RWPE2 (cell line): ENCODE measurements around the gene TMCC1.

Source experiments
- ATAC-seq: fragments of 200-7000 bp; cut with Tn5 transposase; 3 replicates; pipeline ENCODE4 v1.9.1; 2021; ENCODE audit warnings: low read depth
- DNase-seq: peaks from one replicate; pipeline ENCODE4 v3.0.0-alpha.2; 2020; ENCODE audit warnings: low spot score
- H3K27ac ChIP-seq: fragments of 450-650 bp; 2 replicates; pipeline ENCODE4 v1.5.1; 2017; ENCODE audit warnings: mild to moderate bottlenecking; ENCODE audit not compliant: poor library complexity, severe bottlenecking
- H3K27me3 ChIP-seq: fragments of 250-450 bp; sonication (Bioruptor Pico); 2 replicates; pipeline ENCODE4 v1.5.1; 2021; ENCODE audit warnings: mild to moderate bottlenecking, moderate library complexity; ENCODE audit not compliant: insufficient read depth, poor library complexity, severe bottlenecking
- H3K36me3 ChIP-seq: fragments of 250-450 bp; sonication (Bioruptor Pico); 2 replicates; pipeline ENCODE4 v1.5.1; 2020; ENCODE audit warnings: low read depth, mild to moderate bottlenecking, moderate library complexity
- H3K4me1 ChIP-seq: fragments of 250-450 bp; sonication (Bioruptor Pico); 2 replicates; pipeline ENCODE4 v1.5.1; 2021; ENCODE audit warnings: mild to moderate bottlenecking, moderate library complexity; ENCODE audit not compliant: insufficient read depth, poor library complexity, severe bottlenecking
- H3K4me3 ChIP-seq: fragments of 250-450 bp; sonication (Bioruptor Pico); 2 replicates; pipeline ENCODE4 v1.5.1; 2021; ENCODE audit warnings: mild to moderate bottlenecking, moderate library complexity; ENCODE audit not compliant: severe bottlenecking
- H3K9me3 ChIP-seq: fragments of 250-450 bp; sonication (Bioruptor Pico); 2 replicates; pipeline ENCODE4 v1.5.1; 2021; ENCODE audit warnings: mild to moderate bottlenecking, moderate library complexity; ENCODE audit not compliant: severe bottlenecking
- CTCF ChIP-seq: fragments of 450-650 bp; IDR thresholded peaks from one replicate; pipeline ENCODE4 v1.5.1; 2017; ENCODE audit warnings: mild to moderate bottlenecking, moderate library complexity; ENCODE audit not compliant: poor library complexity, severe bottlenecking

The TMCC1 gene

GRCh38 chr3:129855832-129856419, 37.6 kb downstream of the TMCC1 start:
- Histone ChIP-seq H3K27ac (peak overlapping the region; percentile 32), H3K9me3 (no peaks in the 10 kb centered on the region), H3K36me3 (peaks cover 8% of the 10 kb centered on the region; the same call in 1 of the 2 replicates), H3K27me3 (no peaks in the 10 kb centered on the region), H3K4me3 (no peak overlapping the region), H3K4me1 (peaks cover 11% of the 10 kb centered on the region)
- no peak for DNase-seq
- TF ChIP-seq CTCF = no peak
- ATAC-seq = 0 out of 3 replicates have a peak, but pooled peaks have one; percentile 52

- TF ChIP-seq CTCF = no peak
- Histone ChIP-seq H3K27me3 (no peaks in the 10 kb centered on the region), H3K27ac (peak overlapping the region; percentile 32), H3K9me3 (no peaks in the 10 kb centered on the region), H3K4me1 (peaks cover 11% of the 10 kb centered on the region), H3K36me3 (peaks cover 6% of the 10 kb centered on the region; the same call in 1 of the 2 replicates), H3K4me3 (no peak overlapping the region)
- ATAC-seq = no peak
- no peak for DNase-seq
Observed at GRCh38 chr3:129855170-129855831, 38.2 kb downstream of the TMCC1 start.

GRCh38 chr3:129854460-129854859, 39.1 kb downstream of the TMCC1 start:
- no peak for TF ChIP-seq CTCF
- Histone ChIP-seq H3K27ac (no peak overlapping the region), H3K27me3 (no peaks in the 10 kb centered on the region), H3K36me3 (peaks cover 6% of the 10 kb centered on the region; the same call in 1 of the 2 replicates), H3K4me1 (peaks cover 11% of the 10 kb centered on the region), H3K4me3 (no peak overlapping the region), H3K9me3 (no peaks in the 10 kb centered on the region)
- DNase-seq (no peak), ATAC-seq (no peak)

- peaks cover 5% of the 10 kb centered on the region for H3K4me1 ChIP-seq
- H3K36me3 ChIP-seq = peaks cover 13% of the 10 kb centered on the region; the same call in 1 of the 2 replicates
- no peaks in the 10 kb centered on the region for H3K27me3 ChIP-seq
- H3K4me3 ChIP-seq = no peak overlapping the region
- TF ChIP-seq CTCF = no peak
- H3K9me3 ChIP-seq = no peaks in the 10 kb centered on the region
- ATAC-seq (peak; percentile 27; the same call in 1 of the 3 replicates), DNase-seq (no peak)
- no peak overlapping the region for H3K27ac ChIP-seq
Observed at GRCh38 chr3:129845956-129846355, 47.6 kb downstream of the TMCC1 start.

GRCh38 chr3:129840707-129841360, 52.7 kb downstream of the TMCC1 start:
- no peaks in the 10 kb centered on the region for H3K9me3 ChIP-seq
- no peaks in the 10 kb centered on the region for H3K4me1 ChIP-seq
- H3K4me3 ChIP-seq = no peak overlapping the region
- TF ChIP-seq CTCF = no peak
- ATAC-seq (no peak), DNase-seq (no peak)
- no peak overlapping the region for H3K27ac ChIP-seq
- H3K36me3 ChIP-seq = 0 out of 2 replicates have a peak, but pooled peaks cover 4% of the 10 kb centered on the region
- H3K27me3 ChIP-seq = no peaks in the 10 kb centered on the region
